ENCODE results near the gene INPP4A.

Gene INPP4A

DNA sequence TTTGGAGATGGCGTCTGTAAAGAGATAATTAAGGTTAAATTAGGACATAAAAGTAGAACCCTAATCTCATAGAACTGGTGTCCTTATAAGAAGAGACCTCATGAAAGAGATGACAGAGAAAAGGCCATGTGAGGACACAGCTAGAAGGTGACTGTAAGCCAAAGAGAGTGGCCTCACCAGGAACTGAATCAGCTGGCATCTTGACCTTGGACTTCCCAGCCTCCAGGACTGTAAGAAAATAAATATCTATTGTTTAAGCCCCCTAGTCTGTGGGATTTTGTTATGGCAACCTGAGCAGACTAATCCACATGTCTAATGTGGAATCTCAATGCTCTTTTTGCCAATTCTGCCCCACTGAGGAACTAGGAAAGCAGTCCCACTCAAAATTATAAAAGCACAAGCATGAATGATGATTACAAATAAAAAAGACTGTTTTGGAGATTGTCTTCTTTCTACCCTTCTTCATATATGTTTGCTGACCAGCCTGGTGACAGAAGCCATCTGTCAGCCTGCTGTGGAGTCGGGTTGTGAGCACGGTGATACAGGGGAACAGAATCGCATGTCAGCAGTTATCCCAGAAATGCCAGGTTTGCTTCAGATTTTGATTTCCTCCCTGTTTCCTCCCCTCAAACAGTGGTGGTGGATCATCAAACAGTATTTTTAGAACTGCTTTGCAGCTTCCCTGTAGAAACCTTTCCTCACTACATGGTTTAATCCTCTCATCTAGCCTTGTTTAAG is 54.2 kb downstream of the INPP4A start:
- no peaks in the 10 kb centered on the region for H3K27me3 ChIP-seq
- no peak overlapping the region for H3K4me3 ChIP-seq (ENCODE audit: low read depth in 1 of 2, low read length in 1 of 2)
- peaks cover 10 to 15% of the 10 kb centered on the region in 2 experiments for H3K4me1 ChIP-seq (ENCODE audit: control insufficient read depth in 1 of 2, insufficient read depth in 1 of 2, low read depth in 1 of 2, low read length in 1 of 2)
- H3K27ac ChIP-seq: no peak overlapping the region
- H3K9me3 ChIP-seq: no peaks in the 10 kb centered on the region
- TF ChIP-seq, protein P1, sequence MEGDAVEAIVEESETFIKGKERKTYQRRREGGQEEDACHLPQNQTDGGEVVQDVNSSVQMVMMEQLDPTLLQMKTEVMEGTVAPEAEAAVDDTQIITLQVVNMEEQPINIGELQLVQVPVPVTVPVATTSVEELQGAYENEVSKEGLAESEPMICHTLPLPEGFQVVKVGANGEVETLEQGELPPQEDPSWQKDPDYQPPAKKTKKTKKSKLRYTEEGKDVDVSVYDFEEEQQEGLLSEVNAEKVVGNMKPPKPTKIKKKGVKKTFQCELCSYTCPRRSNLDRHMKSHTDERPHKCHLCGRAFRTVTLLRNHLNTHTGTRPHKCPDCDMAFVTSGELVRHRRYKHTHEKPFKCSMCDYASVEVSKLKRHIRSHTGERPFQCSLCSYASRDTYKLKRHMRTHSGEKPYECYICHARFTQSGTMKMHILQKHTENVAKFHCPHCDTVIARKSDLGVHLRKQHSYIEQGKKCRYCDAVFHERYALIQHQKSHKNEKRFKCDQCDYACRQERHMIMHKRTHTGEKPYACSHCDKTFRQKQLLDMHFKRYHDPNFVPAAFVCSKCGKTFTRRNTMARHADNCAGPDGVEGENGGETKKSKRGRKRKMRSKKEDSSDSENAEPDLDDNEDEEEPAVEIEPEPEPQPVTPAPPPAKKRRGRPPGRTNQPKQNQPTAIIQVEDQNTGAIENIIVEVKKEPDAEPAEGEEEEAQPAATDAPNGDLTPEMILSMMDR (IDR thresholded peaks at IDR 0.05): no peak
- peaks cover 5% of the 10 kb centered on the region for H3K36me3 ChIP-seq

DNA sequence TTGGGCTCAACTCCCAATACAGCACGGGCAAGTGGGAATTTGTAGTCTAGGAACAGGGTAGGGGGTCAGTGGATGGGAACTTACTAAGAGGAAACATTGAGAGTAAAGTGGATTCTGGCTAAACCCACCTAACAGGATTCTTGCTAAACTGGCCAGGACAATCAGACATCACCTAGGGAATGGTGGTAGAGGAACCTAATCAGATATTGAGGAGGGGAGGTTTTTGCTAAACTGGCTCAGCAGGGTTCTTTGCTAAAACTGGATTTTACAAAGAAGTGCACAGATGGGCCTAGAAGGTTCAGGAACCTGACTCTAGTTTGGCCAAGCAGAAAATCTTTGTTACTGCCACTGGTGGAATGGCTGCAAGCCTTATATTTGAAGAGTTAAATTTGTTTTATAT is 55.9 kb downstream of the INPP4A start:
- H3K4me3 ChIP-seq (ENCODE audit: low read depth in 1 of 2, low read length in 1 of 2): no peak overlapping the region
- H3K4me1 ChIP-seq (ENCODE audit: control insufficient read depth in 1 of 2, insufficient read depth in 1 of 2, low read depth in 1 of 2, low read length in 1 of 2): peaks cover 27 to 32% of the 10 kb centered on the region in 2 experiments
- H3K9me3 ChIP-seq: no peaks in the 10 kb centered on the region
- H3K27me3 ChIP-seq: no peaks in the 10 kb centered on the region
- TF ChIP-seq, protein P1 (IDR thresholded peaks at IDR 0.05): no peak
- H3K27ac ChIP-seq: no peak overlapping the region
- H3K36me3 ChIP-seq: peaks cover 5% of the 10 kb centered on the region

GRCh38 chr2:98501223-98501622 is 56.6 kb downstream of the INPP4A start:
- Histone ChIP-seq H3K4me3 (ENCODE audit: low read depth in 1 of 2, low read length in 1 of 2) (no peak overlapping the region), H3K27ac (no peak overlapping the region), H3K27me3 (no peaks in the 10 kb centered on the region), H3K36me3 (peaks cover 5% of the 10 kb centered on the region), H3K9me3 (no peaks in the 10 kb centered on the region), H3K4me1 (ENCODE audit: control insufficient read depth in 1 of 2, insufficient read depth in 1 of 2, low read depth in 1 of 2, low read length in 1 of 2) (peaks cover 34 to 39% of the 10 kb centered on the region in 2 experiments)
- TF ChIP-seq, protein P1 (IDR thresholded peaks at IDR 0.05): no peak

DNA sequence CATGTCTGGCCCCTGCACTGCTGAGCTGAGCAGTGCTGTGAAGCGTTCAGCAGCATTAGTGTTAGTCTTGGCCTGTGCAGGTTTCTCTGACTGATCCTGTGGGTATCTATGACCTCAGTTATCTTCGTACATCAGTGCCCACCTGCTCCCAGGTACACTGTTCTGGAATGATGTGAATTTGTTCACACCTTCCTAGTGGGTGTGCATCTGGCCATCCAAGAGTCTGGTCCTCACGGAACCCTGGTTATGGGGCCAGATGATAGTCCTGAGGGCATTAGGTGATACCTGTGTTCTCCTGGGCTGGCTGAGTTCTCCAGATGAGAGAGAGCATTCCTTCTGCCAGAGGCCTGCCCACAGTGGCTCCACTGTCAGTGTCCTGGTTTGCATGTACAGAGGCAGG is 57.2 kb downstream of the INPP4A start:
- no peak overlapping the region for H3K27ac ChIP-seq
- H3K4me1 ChIP-seq (ENCODE audit: control insufficient read depth in 1 of 2, insufficient read depth in 1 of 2, low read depth in 1 of 2, low read length in 1 of 2): peaks cover 40 to 45% of the 10 kb centered on the region in 2 experiments

GRCh38 chr2:98502556-98503335 is 58.1 kb downstream of the INPP4A start:
- Histone ChIP-seq H3K36me3 (peaks cover 5% of the 10 kb centered on the region), H3K4me1 (ENCODE audit: control insufficient read depth in 1 of 2, insufficient read depth in 1 of 2, low read depth in 1 of 2, low read length in 1 of 2) (peaks cover 49 to 54% of the 10 kb centered on the region in 2 experiments), H3K9me3 (no peaks in the 10 kb centered on the region), H3K27ac (peak overlapping the region; percentile 95), H3K4me3 (ENCODE audit: low read depth in 1 of 2, low read length in 1 of 2) (no peak overlapping the region), H3K27me3 (no peaks in the 10 kb centered on the region)
- TF ChIP-seq, protein P1 (IDR thresholded peaks at IDR 0.05): no peak

More for the DNA sequence above, 57.2 kb downstream of the INPP4A start:
- TF ChIP-seq, protein P1 (IDR thresholded peaks at IDR 0.05): no peak
- Histone ChIP-seq H3K4me3 (ENCODE audit: low read depth in 1 of 2, low read length in 1 of 2) (no peak overlapping the region), H3K9me3 (no peaks in the 10 kb centered on the region), H3K27me3 (no peaks in the 10 kb centered on the region), H3K36me3 (peaks cover 5% of the 10 kb centered on the region)

All from neutrophil (primary cell).